B cell (primary cell): Measurements from ENCODE around the gene ZNF362.

ENCODE experiments used
- EZH2 ChIP-seq: IDR thresholded peaks from 2 replicates; pipeline ENCODE4 v1.6.1; 2012; ENCODE audit warnings: borderline replicate concordance, low read depth, mild to moderate bottlenecking, moderate library complexity, low read length; ENCODE audit not compliant: insufficient read depth, poor library complexity, severe bottlenecking
- TF ChIP-seq, protein P1 (sequence below): fragments of 200-600 bp; IDR thresholded peaks from one replicate; pipeline ENCODE4 v1.8.0; 2022; ENCODE audit warnings: antibody characterized with exemption, mild to moderate bottlenecking

DNA sequence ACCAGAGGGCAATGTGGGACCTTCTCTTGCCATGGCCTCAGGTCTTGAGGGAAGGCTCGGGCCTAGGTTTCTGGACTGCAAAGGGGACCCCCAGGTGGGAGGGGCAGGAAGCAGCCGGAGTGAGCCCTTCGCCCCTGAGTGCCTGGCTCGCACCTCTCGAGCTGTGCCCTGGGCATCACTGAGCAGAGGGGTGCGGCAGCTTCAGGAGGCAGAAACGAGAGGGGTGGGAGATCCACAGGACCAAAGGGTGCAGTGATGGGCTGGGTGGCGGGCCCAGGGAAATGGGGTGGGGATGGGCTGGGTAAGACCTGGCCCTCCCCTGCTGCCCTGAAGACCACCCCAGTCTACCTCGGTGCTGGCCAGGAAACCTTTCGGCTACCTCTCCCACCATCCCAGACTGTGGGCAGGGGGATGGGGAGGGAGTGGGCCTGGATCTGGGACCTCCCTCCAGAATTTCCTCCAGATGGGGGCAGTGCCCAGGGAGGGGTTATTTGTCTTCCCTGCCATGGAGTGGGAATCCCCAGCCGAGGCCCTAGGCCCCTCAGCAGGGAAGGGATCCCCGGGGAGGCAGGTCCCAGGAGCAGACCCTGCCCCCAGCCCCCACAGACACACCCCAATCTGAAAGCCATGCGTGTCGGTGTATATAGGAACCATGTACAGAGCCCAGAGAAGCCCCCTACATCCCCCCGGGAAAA, 43.3 kb downstream of the ZNF362 start:
- TF ChIP-seq, protein P1, sequence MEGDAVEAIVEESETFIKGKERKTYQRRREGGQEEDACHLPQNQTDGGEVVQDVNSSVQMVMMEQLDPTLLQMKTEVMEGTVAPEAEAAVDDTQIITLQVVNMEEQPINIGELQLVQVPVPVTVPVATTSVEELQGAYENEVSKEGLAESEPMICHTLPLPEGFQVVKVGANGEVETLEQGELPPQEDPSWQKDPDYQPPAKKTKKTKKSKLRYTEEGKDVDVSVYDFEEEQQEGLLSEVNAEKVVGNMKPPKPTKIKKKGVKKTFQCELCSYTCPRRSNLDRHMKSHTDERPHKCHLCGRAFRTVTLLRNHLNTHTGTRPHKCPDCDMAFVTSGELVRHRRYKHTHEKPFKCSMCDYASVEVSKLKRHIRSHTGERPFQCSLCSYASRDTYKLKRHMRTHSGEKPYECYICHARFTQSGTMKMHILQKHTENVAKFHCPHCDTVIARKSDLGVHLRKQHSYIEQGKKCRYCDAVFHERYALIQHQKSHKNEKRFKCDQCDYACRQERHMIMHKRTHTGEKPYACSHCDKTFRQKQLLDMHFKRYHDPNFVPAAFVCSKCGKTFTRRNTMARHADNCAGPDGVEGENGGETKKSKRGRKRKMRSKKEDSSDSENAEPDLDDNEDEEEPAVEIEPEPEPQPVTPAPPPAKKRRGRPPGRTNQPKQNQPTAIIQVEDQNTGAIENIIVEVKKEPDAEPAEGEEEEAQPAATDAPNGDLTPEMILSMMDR = no peak
- TF ChIP-seq EZH2 = no peak
